Lower leg skin (tissue), 3 donors: ENCODE results near the gene COL19A1.

Source experiments
- POLR2A ChIP-seq, 2 donors: fragments of 450-650 bp; IDR thresholded peaks; one replicate each; pipeline ENCODE4 v1.6.1; 2016 to 2017; ENCODE audit warnings: antibody characterized with exemption in 2 of 2, mild to moderate bottlenecking in 1 of 2, moderate library complexity in 1 of 2
- TF ChIP-seq, protein P1 (sequence below), 3 donors: fragments of 450-650 bp; IDR thresholded peaks; one replicate each; pipeline ENCODE4 v1.5.1; 2016; ENCODE audit warnings: antibody characterized with exemption in 3 of 3, mild to moderate bottlenecking in 3 of 3, moderate library complexity in 2 of 3

DNA sequence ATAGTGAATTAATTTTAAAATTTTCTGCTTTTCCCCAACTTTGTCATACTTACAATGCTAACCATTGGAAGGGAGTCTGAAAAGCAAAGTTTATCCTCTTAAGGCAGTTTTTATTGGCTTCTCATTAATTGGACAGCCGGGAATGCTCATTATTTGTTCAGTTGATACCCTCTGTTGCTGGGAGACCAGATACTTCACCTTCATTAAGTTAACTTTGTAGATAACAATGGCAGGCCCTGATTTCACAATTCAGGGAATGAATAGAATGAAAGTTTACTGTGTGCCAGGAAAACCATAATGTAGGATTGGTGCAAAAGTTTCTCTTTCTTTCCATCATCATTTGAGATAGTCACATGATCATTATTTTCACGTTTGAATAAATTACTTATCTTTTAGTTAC is 49.0 kb downstream of the COL19A1 start:
- TF ChIP-seq, protein P1, sequence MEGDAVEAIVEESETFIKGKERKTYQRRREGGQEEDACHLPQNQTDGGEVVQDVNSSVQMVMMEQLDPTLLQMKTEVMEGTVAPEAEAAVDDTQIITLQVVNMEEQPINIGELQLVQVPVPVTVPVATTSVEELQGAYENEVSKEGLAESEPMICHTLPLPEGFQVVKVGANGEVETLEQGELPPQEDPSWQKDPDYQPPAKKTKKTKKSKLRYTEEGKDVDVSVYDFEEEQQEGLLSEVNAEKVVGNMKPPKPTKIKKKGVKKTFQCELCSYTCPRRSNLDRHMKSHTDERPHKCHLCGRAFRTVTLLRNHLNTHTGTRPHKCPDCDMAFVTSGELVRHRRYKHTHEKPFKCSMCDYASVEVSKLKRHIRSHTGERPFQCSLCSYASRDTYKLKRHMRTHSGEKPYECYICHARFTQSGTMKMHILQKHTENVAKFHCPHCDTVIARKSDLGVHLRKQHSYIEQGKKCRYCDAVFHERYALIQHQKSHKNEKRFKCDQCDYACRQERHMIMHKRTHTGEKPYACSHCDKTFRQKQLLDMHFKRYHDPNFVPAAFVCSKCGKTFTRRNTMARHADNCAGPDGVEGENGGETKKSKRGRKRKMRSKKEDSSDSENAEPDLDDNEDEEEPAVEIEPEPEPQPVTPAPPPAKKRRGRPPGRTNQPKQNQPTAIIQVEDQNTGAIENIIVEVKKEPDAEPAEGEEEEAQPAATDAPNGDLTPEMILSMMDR (IDR thresholded peaks at IDR 0.05) = no peak
- no peak for TF ChIP-seq POLR2A (IDR thresholded peaks at IDR 0.05)
